GM23338 (cell line): ENCODE results near the gene EIF5A2. TPM values are rescaled to one million over a fixed set of nuclear protein-coding genes. Genes with fewer than 3 reads are reported as not detected.

Experiments
- ATAC-seq: fragments of 200-7000 bp; cut with Tn5 transposase; 3 replicates; pipeline ENCODE4 v1.9.1; 2020
- DNase-seq: peaks from one replicate; pipeline ENCODE4 v3.0.0-alpha.2; 2015; ENCODE audit warnings: low spot score
- H2AFZ ChIP-seq: fragments of 200-600 bp; sonication (generic); 2 replicates; pipeline ENCODE4 v1.8.0; 2016; ENCODE audit warnings: antibody characterized with exemption, mild to moderate bottlenecking, moderate library complexity
- H3F3A ChIP-seq: fragments of 200-600 bp; sonication (generic); replicated peaks from 2 replicates; pipeline ENCODE4 v1.8.0; 2017; ENCODE audit warnings: antibody characterized with exemption, mixed run types, low read depth
- H3K27ac ChIP-seq: fragments of 200-600 bp; sonication (generic); 2 replicates; pipeline ENCODE4 v1.6.1; 2016; ENCODE audit warnings: low read depth
- H3K27me3 ChIP-seq: fragments of 200-600 bp; sonication (generic); 2 replicates; pipeline ENCODE4 v1.8.0; 2016; ENCODE audit warnings: mild to moderate bottlenecking, mixed run types, moderate library complexity; ENCODE audit not compliant: insufficient read depth
- H3K36me3 ChIP-seq: fragments of 200-600 bp; sonication (generic); 2 replicates; pipeline ENCODE4 v1.8.0; 2016; ENCODE audit warnings: mild to moderate bottlenecking; ENCODE audit not compliant: insufficient read depth
- H3K4me1 ChIP-seq: fragments of 200-600 bp; sonication (generic); 2 replicates; pipeline ENCODE4 v1.8.0; 2016; ENCODE audit warnings: mild to moderate bottlenecking, moderate library complexity; ENCODE audit not compliant: insufficient read depth
- H3K4me2 ChIP-seq: fragments of 200-600 bp; sonication (generic); 2 replicates; pipeline ENCODE4 v1.7.1; 2017; ENCODE audit warnings: mixed run types
- H3K4me3 ChIP-seq: fragments of 200-600 bp; sonication (generic); 2 replicates; pipeline ENCODE4 v1.6.1; 2016; ENCODE audit warnings: mixed run types
- H3K79me2 ChIP-seq: fragments of 200-600 bp; sonication (generic); replicated peaks from 2 replicates; pipeline ENCODE4 v1.8.0; 2017; ENCODE audit warnings: mild to moderate bottlenecking; ENCODE audit not compliant: insufficient read depth
- H3K9me2 ChIP-seq: fragments of 200-600 bp; sonication (generic); 2 replicates; pipeline ENCODE4 v1.8.0; 2017; ENCODE audit not compliant: insufficient read depth
- H4K20me1 ChIP-seq: fragments of 200-600 bp; sonication (generic); replicated peaks from 2 replicates; pipeline ENCODE4 v1.8.0; 2017; ENCODE audit warnings: mild to moderate bottlenecking; ENCODE audit not compliant: insufficient read depth
- H3K27ac Mint-ChIP-seq: 2 replicates; pipeline ENCODE4 v1.8.0; 2020; ENCODE audit warnings: inconsistent platforms, mild to moderate bottlenecking, moderate library complexity, mixed read lengths
- H3K27me3 Mint-ChIP-seq: 3 replicates; pipeline ENCODE4 v1.8.0; 2022; ENCODE audit warnings: low read depth, mild to moderate bottlenecking, moderate library complexity, mixed read lengths, inconsistent platforms; ENCODE audit not compliant: insufficient read depth, poor library complexity
- H3K36me3 Mint-ChIP-seq: 3 replicates; pipeline ENCODE4 v1.8.0; 2021; ENCODE audit warnings: low read depth, mild to moderate bottlenecking, inconsistent platforms, moderate library complexity, mixed read lengths
- H3K4me1 Mint-ChIP-seq: 3 replicates; pipeline ENCODE4 v1.8.0; 2020; ENCODE audit warnings: mild to moderate bottlenecking, inconsistent platforms, mixed read lengths
- H3K4me3 Mint-ChIP-seq: 3 replicates; pipeline ENCODE4 v1.8.0; 2021; ENCODE audit warnings: moderate library complexity, mild to moderate bottlenecking, inconsistent platforms, mixed read lengths
- H3K9me3 Mint-ChIP-seq: 3 replicates; pipeline ENCODE4 v1.8.0; 2020; ENCODE audit warnings: moderate library complexity, mild to moderate bottlenecking, inconsistent platforms, mixed read lengths
- CREB1 ChIP-seq: fragments of 250-450 bp; sonication (Bioruptor Pico); IDR thresholded peaks from 2 replicates; pipeline ENCODE4 v1.5.0; 2020; ENCODE audit warnings: low read depth, mild to moderate bottlenecking, moderate library complexity
- CTCF ChIP-seq, 2 experiments: fragments of 200-600 bp in 1 of 2; sonication (generic) in 1 of 2; conservative IDR thresholded peaks; 2 replicates each; pipeline versions ENCODE4 v1.5.1 to v1.6.1; 2016 to 2017; ENCODE audit warnings: antibody characterized with exemption in 2 of 2, low read depth in 2 of 2, mild to moderate bottlenecking in 2 of 2, moderate library complexity in 1 of 2
- EZH2 ChIP-seq: fragments of 200-600 bp; sonication (generic); IDR thresholded peaks from one replicate; pipeline ENCODE4 v1.8.0; 2017; ENCODE audit warnings: antibody characterized with exemption, mild to moderate bottlenecking, low read depth; ENCODE audit not compliant: unreplicated experiment
- EZH2phosphoT487 ChIP-seq: fragments of 200-600 bp; sonication (generic); IDR thresholded peaks from one replicate; pipeline ENCODE4 v1.8.1; 2018; ENCODE audit warnings: antibody characterized with exemption; ENCODE audit not compliant: unreplicated experiment
- POLR2AphosphoS5 ChIP-seq: IDR thresholded peaks from 2 replicates; pipeline ENCODE4 v1.6.1; 2016; ENCODE audit warnings: antibody characterized with exemption, low read depth
- REST ChIP-seq: IDR thresholded peaks from one replicate; pipeline ENCODE4 v1.6.1; 2018; ENCODE audit warnings: antibody characterized with exemption; ENCODE audit not compliant: unreplicated experiment
- STAT1 ChIP-seq: IDR thresholded peaks from one replicate; pipeline ENCODE4 v1.6.1; 2016; ENCODE audit warnings: antibody characterized with exemption; ENCODE audit not compliant: unreplicated experiment
- ZNF331 ChIP-seq: fragments of 250-450 bp; sonication (Bioruptor Pico); IDR thresholded peaks from 2 replicates; pipeline ENCODE4 v1.5.0; 2020; ENCODE audit warnings: low read depth, mild to moderate bottlenecking, moderate library complexity
- polyA plus RNA-seq: library from polyadenylated mRNA; unstranded; fragments of >200 nt; fragmentation: Nextera tagmentation; extraction: Ambion mirVana; gene quantifications from 2 replicates; pipeline ENCODE4 v1.2.1, GENCODE V29; 2016
- total RNA-seq: library from RNA; depleted of rRNA; stranded (reverse); fragments of >200 nt; shearing (Covaris generic); gene quantifications from 2 replicates; pipeline ENCODE4 v1.2.3, GENCODE V29; 2014

EIF5A2 gene
- total and polyA plus RNA-seq, 2 experiments from 2014 or later: 5.9 to 11.7 TPM

- TF ChIP-seq CTCF (conservative IDR thresholded peaks at IDR 0.05; ENCODE audit: low read depth in 2 of 2) (no peak), REST (no peak), STAT1 (no peak), EZH2 (no peak), EZH2phosphoT487 (no peak), ZNF331 (CRISPR knock-in tag) (no peak), POLR2AphosphoS5 (no peak), CREB1 (no peak)
Measured at GRCh38 chr3:170910542-170910941, 2.1 kb upstream of the EIF5A2 start (continued).

- H3K27ac ChIP-seq: no peak overlapping the region
- no peak overlapping the region for H3K27ac Mint-ChIP-seq
Measured at GRCh38 chr3:170909129-170909903, 879 bp upstream of the EIF5A2 start.

More at GRCh38 chr3:170909129-170909903, 879 bp upstream of the EIF5A2 start:
- 0 out of 2 replicates have a peak overlapping the region, but pooled peaks have one; percentile 56 for H3K4me2 ChIP-seq
- Mint-ChIP-seq H3K36me3 (peaks cover 16% of the 10 kb centered on the region), H3K9me3 (peaks cover 18% of the 10 kb centered on the region), H3K4me1 (peaks cover 12% of the 10 kb centered on the region), H3K27me3 (peaks cover 23% of the 10 kb centered on the region), H3K4me3 (peak overlapping the region; percentile 93; the same call in 2 of the 3 replicates)
- no peak for DNase-seq
- ATAC-seq: no peak
- peaks cover 8% of the 10 kb centered on the region for H3K9me2 ChIP-seq
- peaks cover 8% of the 10 kb centered on the region for H3K4me1 ChIP-seq
- 0 out of 2 replicates have a peak overlapping the region, but pooled peaks have one; percentile 24 for H2AFZ ChIP-seq
- TF ChIP-seq EZH2phosphoT487 (no peak), POLR2AphosphoS5 (no peak)
- H3K79me2 ChIP-seq: no peaks in the 10 kb centered on the region
- H3K4me3 ChIP-seq: peak overlapping the region; percentile 76
- no peaks in the 10 kb centered on the region for H3F3A ChIP-seq
- H4K20me1 ChIP-seq: no peaks in the 10 kb centered on the region; the same call in 1 of the 2 replicates
- H3K36me3 ChIP-seq: no peaks in the 10 kb centered on the region; the same call in 1 of the 2 replicates
- H3K27me3 ChIP-seq: peaks cover 28% of the 10 kb centered on the region
